IPS-15b (cell line): ENCODE measurements around the gene TK2.

Experiments used
- H3K27me3 ChIP-seq: one replicate; pipeline ENCODE4 v1.6.1; 2013; ENCODE audit warnings: low read length; ENCODE audit not compliant: control insufficient read depth, insufficient read depth
- H3K36me3 ChIP-seq: one replicate; pipeline ENCODE4 v1.6.1; 2013; ENCODE audit warnings: low read length; ENCODE audit not compliant: control insufficient read depth, insufficient read depth
- H3K4me1 ChIP-seq: one replicate; pipeline ENCODE4 v1.6.1; 2013; ENCODE audit warnings: mild to moderate bottlenecking, low read length; ENCODE audit not compliant: control insufficient read depth, insufficient read depth
- H3K4me3 ChIP-seq: one replicate; pipeline ENCODE4 v1.5.1; 2013; ENCODE audit warnings: low read depth, low read length
- H3K9ac ChIP-seq: one replicate; pipeline ENCODE4 v1.6.1; 2013; ENCODE audit warnings: low read depth, mild to moderate bottlenecking, low read length
- H3K9me3 ChIP-seq: one replicate; pipeline ENCODE4 v1.6.1; 2013; ENCODE audit warnings: mild to moderate bottlenecking, low read length; ENCODE audit not compliant: control insufficient read depth, insufficient read depth

TK2 gene

GRCh38 chr16:66513111-66513723 lies 36.7 kb downstream of the TK2 start:
- H3K27me3 ChIP-seq = no peaks in the 10 kb centered on the region
- no peaks in the 10 kb centered on the region for H3K9me3 ChIP-seq
- peaks cover 10% of the 10 kb centered on the region for H3K4me1 ChIP-seq
- H3K9ac ChIP-seq = no peak overlapping the region
- no peaks in the 10 kb centered on the region for H3K36me3 ChIP-seq
- H3K4me3 ChIP-seq = no peak overlapping the region

- H3K27me3 ChIP-seq = no peaks in the 10 kb centered on the region
- H3K4me1 ChIP-seq = peaks cover 10% of the 10 kb centered on the region
- H3K9me3 ChIP-seq = no peaks in the 10 kb centered on the region
- H3K36me3 ChIP-seq = no peaks in the 10 kb centered on the region
- H3K4me3 ChIP-seq = no peak overlapping the region
- no peak overlapping the region for H3K9ac ChIP-seq
Observed at GRCh38 chr16:66512272-66513110, 37.4 kb downstream of the TK2 start.

- no peak overlapping the region for H3K4me3 ChIP-seq
- H3K36me3 ChIP-seq = no peaks in the 10 kb centered on the region
- H3K9ac ChIP-seq = no peak overlapping the region
- H3K9me3 ChIP-seq = no peaks in the 10 kb centered on the region
- H3K4me1 ChIP-seq = peaks cover 10% of the 10 kb centered on the region
- H3K27me3 ChIP-seq = no peaks in the 10 kb centered on the region
Observed at GRCh38 chr16:66511602-66512271, 38.2 kb downstream of the TK2 start.

DNA sequence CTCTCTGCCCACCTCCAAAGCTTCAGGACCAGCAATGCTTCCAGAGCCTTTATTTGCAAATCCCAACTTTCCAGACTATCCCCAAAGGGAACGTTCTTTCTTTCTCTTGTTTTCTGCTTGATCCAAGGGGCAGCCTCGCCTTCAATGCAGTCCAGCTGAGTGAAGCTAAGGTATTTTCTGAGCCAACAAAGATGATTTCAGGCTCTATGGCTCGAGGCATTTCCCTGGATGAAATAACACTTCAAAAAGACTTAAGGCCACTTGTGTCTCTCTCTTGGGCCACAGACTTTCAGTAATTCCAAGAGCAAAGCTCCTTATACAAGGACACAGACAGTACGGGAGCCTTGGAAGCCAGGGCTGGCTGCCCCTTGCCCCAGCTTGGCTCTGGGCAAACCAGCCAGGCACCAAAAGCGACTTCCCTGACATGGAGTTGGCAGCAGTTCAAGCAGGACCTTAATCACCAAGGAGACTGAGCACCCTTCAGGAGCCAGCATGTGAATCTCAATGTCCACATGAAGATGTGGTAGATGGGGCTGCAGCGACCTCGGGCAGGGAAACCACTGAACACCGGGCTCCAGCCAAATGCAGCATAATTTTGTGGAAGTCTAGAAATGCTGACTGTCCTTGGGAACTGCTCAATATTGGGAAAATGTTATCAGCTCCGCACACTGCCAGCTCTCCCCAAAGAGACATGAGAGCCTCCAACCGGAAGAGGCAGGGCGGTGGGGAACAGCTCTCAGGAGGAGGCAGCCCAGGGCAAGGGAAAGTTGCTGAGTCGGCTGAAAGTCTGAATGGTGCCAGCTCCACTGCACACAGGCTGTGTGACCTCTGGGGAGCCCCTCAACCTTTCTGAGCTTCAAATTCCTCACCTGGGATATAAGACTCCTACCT lies 39.0 kb downstream of the TK2 start:
- no peak overlapping the region for H3K9ac ChIP-seq
- no peaks in the 10 kb centered on the region for H3K36me3 ChIP-seq
- H3K27me3 ChIP-seq = no peaks in the 10 kb centered on the region
- H3K4me3 ChIP-seq = no peak overlapping the region
- no peaks in the 10 kb centered on the region for H3K9me3 ChIP-seq
- H3K4me1 ChIP-seq = peaks cover 10% of the 10 kb centered on the region

GRCh38 chr16:66510298-66510697 lies 39.6 kb downstream of the TK2 start:
- H3K9me3 ChIP-seq = no peaks in the 10 kb centered on the region
- H3K27me3 ChIP-seq = no peaks in the 10 kb centered on the region
- H3K4me3 ChIP-seq = no peak overlapping the region
- H3K4me1 ChIP-seq = peaks cover 10% of the 10 kb centered on the region
- no peaks in the 10 kb centered on the region for H3K36me3 ChIP-seq
- H3K9ac ChIP-seq = no peak overlapping the region

- H3K9me3 ChIP-seq = no peaks in the 10 kb centered on the region
- H3K4me1 ChIP-seq = peaks cover 10% of the 10 kb centered on the region
- H3K27me3 ChIP-seq = no peaks in the 10 kb centered on the region
- no peak overlapping the region for H3K9ac ChIP-seq
- H3K36me3 ChIP-seq = no peaks in the 10 kb centered on the region
- H3K4me3 ChIP-seq = no peak overlapping the region
Observed at GRCh38 chr16:66509576-66509975, 40.3 kb downstream of the TK2 start.

GRCh38 chr16:66508914-66509496 lies 40.9 kb downstream of the TK2 start:
- Histone ChIP-seq H3K9ac (no peak overlapping the region), H3K4me1 (peaks cover 10% of the 10 kb centered on the region), H3K4me3 (no peak overlapping the region)

DNA sequence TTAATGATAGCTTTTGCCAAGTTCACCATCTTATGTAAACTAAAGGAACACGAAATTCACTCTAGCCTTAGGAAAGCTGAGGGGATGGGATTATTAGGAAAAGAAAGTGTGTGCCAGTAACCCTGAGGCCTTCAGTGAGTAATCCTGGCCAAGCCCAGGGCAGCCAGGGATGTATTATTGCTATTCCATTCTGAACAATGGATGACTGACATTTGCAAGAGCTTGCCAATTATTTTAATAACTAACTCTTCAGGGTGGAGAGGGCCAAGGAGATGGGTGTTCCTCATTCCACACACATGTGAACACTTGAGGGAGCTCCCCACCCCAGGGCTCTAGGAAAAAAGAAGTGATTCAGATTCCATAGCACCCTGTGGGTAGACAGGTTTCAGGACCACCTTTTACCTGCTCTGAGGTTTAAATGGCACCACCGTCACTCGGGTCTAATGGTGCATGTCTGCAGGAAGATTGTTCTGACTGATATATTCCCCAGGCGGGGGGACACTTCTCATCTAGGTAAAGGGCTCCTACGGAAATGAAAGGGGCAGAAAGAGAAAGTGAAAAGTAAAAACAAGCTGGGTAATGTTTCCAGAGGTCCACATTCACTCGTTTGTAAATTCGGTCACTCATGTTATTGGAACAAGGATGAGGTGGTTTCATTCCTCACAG lies 41.5 kb downstream of the TK2 start:
- Histone ChIP-seq H3K27me3 (no peaks in the 10 kb centered on the region), H3K36me3 (no peaks in the 10 kb centered on the region), H3K4me3 (no peak overlapping the region), H3K9ac (no peak overlapping the region), H3K9me3 (no peaks in the 10 kb centered on the region), H3K4me1 (peaks cover 10% of the 10 kb centered on the region)

More at GRCh38 chr16:66508914-66509496, 40.9 kb downstream of the TK2 start:
- H3K27me3 ChIP-seq = no peaks in the 10 kb centered on the region
- H3K36me3 ChIP-seq = no peaks in the 10 kb centered on the region
- H3K9me3 ChIP-seq = no peaks in the 10 kb centered on the region

DNA sequence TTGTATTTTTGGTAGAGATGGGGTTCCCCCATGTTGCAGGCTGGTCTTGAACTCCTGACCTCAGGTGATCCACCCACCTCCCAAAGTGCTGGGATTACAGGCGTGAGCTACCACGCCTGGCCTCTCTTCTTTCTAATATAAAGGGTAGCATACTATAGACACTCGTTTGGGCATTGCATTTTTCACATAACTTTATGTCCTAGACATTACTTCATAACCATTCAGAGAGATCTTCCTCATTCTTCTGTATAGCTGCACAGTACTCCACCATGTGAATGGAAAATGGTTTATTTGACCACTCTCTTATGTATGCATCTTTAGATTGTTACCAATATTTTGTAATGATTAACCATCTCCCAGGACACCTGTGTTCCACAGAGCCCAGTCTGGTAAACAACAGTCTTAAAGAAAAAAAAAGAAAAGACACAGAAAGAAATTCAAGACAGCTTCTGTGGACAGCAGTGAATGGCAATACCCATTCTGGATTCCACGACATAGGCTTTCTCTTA lies 42.1 kb downstream of the TK2 start:
- H3K4me1 ChIP-seq = peaks cover 10% of the 10 kb centered on the region
- H3K9me3 ChIP-seq = no peaks in the 10 kb centered on the region
- no peaks in the 10 kb centered on the region for H3K27me3 ChIP-seq
- H3K4me3 ChIP-seq = no peak overlapping the region
- no peak overlapping the region for H3K9ac ChIP-seq
- no peaks in the 10 kb centered on the region for H3K36me3 ChIP-seq

DNA sequence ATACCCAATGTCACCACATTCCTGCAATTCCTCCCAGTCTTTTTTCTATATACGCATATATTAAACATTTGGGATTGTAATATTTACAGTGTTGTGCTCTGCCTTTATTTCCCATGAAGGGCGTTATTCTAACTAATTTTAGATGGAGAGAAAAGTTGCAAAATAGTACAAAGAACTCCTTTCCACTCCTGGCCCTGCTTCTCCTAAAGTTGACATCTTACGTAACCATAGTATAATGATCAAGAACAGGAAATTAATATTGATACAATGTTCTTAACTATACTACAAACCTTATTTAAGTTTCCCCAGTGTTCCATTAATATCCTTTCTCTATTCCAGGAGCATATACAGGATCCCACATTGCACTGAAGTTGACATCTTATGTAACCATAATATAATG lies 46.3 kb downstream of the TK2 start:
- no peak overlapping the region for H3K4me3 ChIP-seq
- H3K9ac ChIP-seq = no peak overlapping the region
- no peaks in the 10 kb centered on the region for H3K9me3 ChIP-seq
- H3K27me3 ChIP-seq = no peaks in the 10 kb centered on the region
- no peaks in the 10 kb centered on the region for H3K36me3 ChIP-seq
- no peaks in the 10 kb centered on the region for H3K4me1 ChIP-seq
